IMR-90 (cell line): Measurements from ENCODE around the gene SLC5A2. TPM values are rescaled to one million over a fixed set of nuclear protein-coding genes. Genes with fewer than 3 reads are reported as not detected.

Experiments used
- ATAC-seq: fragments of 200-7000 bp; cut with Tn5 transposase; 2 replicates; pipeline ENCODE4 v1.9.1; 2020; ENCODE audit warnings: low read depth, mild to moderate bottlenecking, moderate library complexity
- BruUV-seq: library from RNA; stranded (reverse); fragments of 400-500 nt; replicated peaks from 2 replicates; lab custom pipeline; 2021; lab: Mats Ljungman, UMichigan
- CTCF ChIA-PET: fragments of 300-600 bp; formaldehyde crosslinking; extraction: SDS; loops from one replicate; lab custom pipeline; 2021; ENCODE audit warnings: antibody characterized with exemption; lab: Yijun Ruan, JAX
- POLR2A ChIA-PET: fragments of 300-600 bp; sonication (Branson Sonifier 250); formaldehyde crosslinking; loops from one replicate; lab custom pipeline; 2022; ENCODE audit warnings: antibody characterized with exemption; ENCODE audit not compliant: unreplicated experiment; lab: Charles Lee
- DNase-seq: peaks from one replicate; pipeline ENCODE4 v3.0.0; 2013
- H2AFZ ChIP-seq: replicated peaks from 2 replicates; pipeline ENCODE3; 2013; ENCODE audit warnings: low read length, mild to moderate bottlenecking; ENCODE audit not compliant: poor library complexity
- H2AK5ac ChIP-seq: 2 replicates; pipeline ENCODE4 v1.6.1; 2013; ENCODE audit warnings: low read depth, low read length, inconsistent platforms
- H2AK9ac ChIP-seq: replicated peaks from 2 replicates; pipeline ENCODE3; 2013; ENCODE audit warnings: mild to moderate bottlenecking, low read depth, low read length, moderate library complexity; ENCODE audit not compliant: poor library complexity
- H2BK120ac ChIP-seq: 2 replicates; pipeline ENCODE4 v1.6.1; 2013; ENCODE audit warnings: low read depth, low read length, inconsistent platforms
- H2BK15ac ChIP-seq: 3 replicates; pipeline ENCODE4 v1.6.1; 2013; ENCODE audit warnings: low read depth, low read length, inconsistent platforms
- H2BK20ac ChIP-seq: 2 replicates; pipeline ENCODE4 v1.6.1; 2013; ENCODE audit warnings: low read depth, mild to moderate bottlenecking, inconsistent platforms, low read length, moderate library complexity
- H2BK5ac ChIP-seq: 2 replicates; pipeline ENCODE4 v1.6.1; 2013; ENCODE audit warnings: mild to moderate bottlenecking, low read depth, low read length, inconsistent platforms; ENCODE audit not compliant: poor library complexity, severe bottlenecking
- H3K14ac ChIP-seq: replicated peaks from 2 replicates; pipeline ENCODE4 v1.6.1; 2013; ENCODE audit warnings: low read depth, low read length, inconsistent platforms
- H3K18ac ChIP-seq: 2 replicates; pipeline ENCODE4 v1.6.1; 2013; ENCODE audit warnings: low read depth, low read length, control low read depth
- H3K23ac ChIP-seq: 2 replicates; pipeline ENCODE4 v1.6.1; 2013; ENCODE audit warnings: low read depth, low read length, inconsistent platforms
- H3K27ac ChIP-seq: 2 replicates; pipeline ENCODE4 v1.5.1; 2013; ENCODE audit warnings: mild to moderate bottlenecking, control low read depth, low read length; ENCODE audit not compliant: insufficient read depth
- H3K27me3 ChIP-seq: 2 replicates; pipeline ENCODE4 v1.6.1; 2013; ENCODE audit warnings: low read length; ENCODE audit not compliant: control insufficient read depth, insufficient read depth
- H3K36me3 ChIP-seq: 2 replicates; pipeline ENCODE4 v1.6.1; 2013; ENCODE audit warnings: low read length, mixed read lengths; ENCODE audit not compliant: control insufficient read depth, insufficient read depth
- H3K4ac ChIP-seq: 2 replicates; pipeline ENCODE4 v1.6.1; 2013; ENCODE audit warnings: low read depth, low read length, inconsistent platforms
- H3K4me1 ChIP-seq: 2 replicates; pipeline ENCODE4 v1.6.1; 2013; ENCODE audit warnings: low read length, mixed read lengths; ENCODE audit not compliant: control insufficient read depth, insufficient read depth
- H3K4me2 ChIP-seq: 2 replicates; pipeline ENCODE4 v1.6.1; 2013; ENCODE audit warnings: low read depth, mild to moderate bottlenecking, control low read depth, low read length, moderate library complexity
- H3K4me3 ChIP-seq: 2 replicates; pipeline ENCODE4 v1.5.1; 2013; ENCODE audit warnings: low read depth, mild to moderate bottlenecking, control low read depth, low read length, moderate library complexity; ENCODE audit not compliant: insufficient read depth
- H3K56ac ChIP-seq: 2 replicates; pipeline ENCODE4 v1.6.1; 2013; ENCODE audit warnings: low read length, inconsistent platforms; ENCODE audit not compliant: insufficient read depth; ENCODE audit errors: extremely low read depth
- H3K79me1 ChIP-seq, 2 experiments: 2 replicates each; pipeline ENCODE4 v1.6.1; 2013; ENCODE audit warnings: low read length in 2 of 2, inconsistent platforms in 1 of 2, low read depth in 1 of 2
- H3K9ac ChIP-seq: 2 replicates; pipeline ENCODE4 v1.6.1; 2013; ENCODE audit warnings: low read depth, low read length, control low read depth
- H3K9me1 ChIP-seq: 2 replicates; pipeline ENCODE4 v1.6.1; 2013; ENCODE audit warnings: low read length, inconsistent platforms; ENCODE audit not compliant: insufficient read depth
- H3K9me3 ChIP-seq: 2 replicates; pipeline ENCODE4 v1.6.1; 2013; ENCODE audit warnings: low read length; ENCODE audit not compliant: control insufficient read depth, insufficient read depth
- H4K20me1 ChIP-seq: 2 replicates; pipeline ENCODE4 v1.6.1; 2013; ENCODE audit warnings: low read length, inconsistent platforms; ENCODE audit not compliant: insufficient read depth
- H4K5ac ChIP-seq: 2 replicates; pipeline ENCODE4 v1.6.1; 2013; ENCODE audit warnings: mild to moderate bottlenecking, low read depth, low read length, control low read depth
- H4K8ac ChIP-seq, 2 experiments: 2 replicates each; pipeline ENCODE4 v1.6.1; 2013; ENCODE audit warnings: low read depth in 2 of 2, low read length in 2 of 2, control low read depth in 1 of 2, inconsistent platforms in 1 of 2
- H4K91ac ChIP-seq: 2 replicates; pipeline ENCODE4 v1.6.1; 2013; ENCODE audit warnings: low read depth, low read length, inconsistent platforms; ENCODE audit not compliant: insufficient read depth
- BHLHE40 ChIP-seq: fragments of 150-350 bp; IDR thresholded peaks from 2 replicates; pipeline ENCODE4 v1.6.1; 2016; ENCODE audit warnings: mild to moderate bottlenecking, low read depth, low read length
- CEBPB ChIP-seq: IDR thresholded peaks from 2 replicates; pipeline ENCODE4 v1.6.1; 2012; ENCODE audit warnings: low read depth, low read length, improper control_type of control experiment
- CTCF ChIP-seq: conservative IDR thresholded peaks from 2 replicates; pipeline ENCODE4 v1.5.1; 2012; ENCODE audit warnings: mild to moderate bottlenecking, low read depth, low read length, improper control_type of control experiment
- FOS ChIP-seq: fragments of 150-350 bp; IDR thresholded peaks from 2 replicates; pipeline ENCODE4 v1.6.1; 2016; ENCODE audit warnings: low read depth, low read length
- MAFK ChIP-seq: IDR thresholded peaks from 2 replicates; pipeline ENCODE4 v1.6.1; 2012; ENCODE audit warnings: low read depth, low read length, improper control_type of control experiment
- POLR2A ChIP-seq: IDR thresholded peaks from 2 replicates; pipeline ENCODE4 v1.6.1; 2012; ENCODE audit warnings: mild to moderate bottlenecking, low read depth, low read length
- RAD21 ChIP-seq: IDR thresholded peaks from 2 replicates; pipeline ENCODE4 v1.6.1; 2012; ENCODE audit warnings: low read length, improper control_type of control experiment
- SMC3 ChIP-seq: fragments of 150-350 bp; IDR thresholded peaks from 2 replicates; pipeline ENCODE4 v1.6.1; 2016; ENCODE audit warnings: low read depth, mild to moderate bottlenecking, antibody characterized with exemption, low read length, moderate library complexity
- USF2 ChIP-seq: fragments of 150-350 bp; IDR thresholded peaks from 2 replicates; pipeline ENCODE4 v1.6.1; 2017; ENCODE audit warnings: mild to moderate bottlenecking, antibody characterized with exemption, low read length, low read depth
- WGBS, 2 experiments: methylation state at CpG; one replicate each; pipeline versions ENCODE4 v1.1.5 to v1.1.7; 2013; ENCODE audit warnings: missing lambda C conversion rate in 2 of 2; ENCODE audit not compliant: insufficient read length in 1 of 2; ENCODE audit errors: extremely low coverage in 2 of 2; 5-methylcytosine and 5-hydroxymethylcytosine counted together
- dilution Hi-C: fragments of 300-500 bp; cut with HindIII; formaldehyde crosslinking; loops from one replicate; pipeline ENCODE4 v1.14.3; 2018; ENCODE audit warnings: low sequenced_read_pairs; ENCODE audit not compliant: unreplicated experiment
- in situ Hi-C: fragments of 300-500 bp; cut with MboI; formaldehyde crosslinking; loops from 3 replicates; pipeline ENCODE4 v1.14.3; 2019; ENCODE audit warnings: low sequenced_read_pairs, inconsistent platforms, mixed read lengths
- intact Hi-C: fragments of 100-400 bp; cut with micrococcal nuclease; formaldehyde crosslinking; loops from 2 replicates; pipeline ENCODE4 v1.10.0; 2022
- polyA plus RNA-seq, 3 experiments: library from polyadenylated mRNA; depleted of rRNA; stranded (reverse); fragments of >200 nt; gene quantifications; 2 replicates each; pipeline ENCODE4 v1.2.3, GENCODE V29; 2012; ENCODE audit warnings: low replicate concordance in 1 of 3
- total RNA-seq: library from RNA; depleted of rRNA; stranded (reverse); fragments of >200 nt; gene quantifications from 2 replicates; pipeline ENCODE4 v1.2.3, GENCODE V29; 2012

The SLC5A2 gene
- total and polyA plus RNA-seq, 2 of the 4 experiments (the other 2 are of a cell fraction): not detected

- 100% methylated on average over 3 of the region's 8 CpGs; no CpG with 5 or more reads in 1 of the 2 experiments for WGBS, 2 experiments
- ChIA-PET CTCF (interaction anchor here (0.5 to 1.8 kb wide), 5 partner anchors 8 to 336 kb away, joined by 3 to 7 read pairs (median 5); no protein-coding TSS in a partner anchor), POLR2A (interaction anchor here (0.6 to 2.5 kb wide), 3 partner anchors 11 to 507 kb away, joined by 3 to 16 read pairs (median 3); partner anchors contain the start of gene TGFB1I1)
- Histone ChIP-seq H2AK9ac (peak overlapping the region; percentile 84), H3K4ac (peak overlapping the region; percentile 94; the same call in 1 of the 2 replicates), H3K9me3 (no peaks in the 10 kb centered on the region), H4K91ac (no peak overlapping the region), H2BK20ac (no peak overlapping the region), H3K23ac (no peak overlapping the region), H2BK15ac (no peak overlapping the region), H3K56ac (no peak overlapping the region), H3K14ac (peak overlapping the region; percentile 80), H3K9me1 (peaks cover 14% of the 10 kb centered on the region; the same call in 1 of the 2 replicates), H2BK120ac (no peak overlapping the region), H3K36me3 (peaks cover 13% of the 10 kb centered on the region), H3K4me2 (peak overlapping the region; percentile 72), H4K5ac (peak overlapping the region; percentile 22; the same call in 1 of the 2 replicates), H3K79me1 (peaks cover 11 to 44% of the 10 kb centered on the region in 2 experiments), H3K4me3 (peak overlapping the region; percentile 52), H4K20me1 (peaks cover 24% of the 10 kb centered on the region), H3K18ac (no peak overlapping the region), H3K27ac (peak overlapping the region; percentile 52; the same call in 1 of the 2 replicates), H2BK5ac (peak overlapping the region; percentile 57), H3K4me1 (peaks cover 9% of the 10 kb centered on the region), H3K27me3 (no peaks in the 10 kb centered on the region), H2AFZ (no peak overlapping the region), H2AK5ac (peak overlapping the region; percentile 59; the same call in 1 of the 2 replicates), H4K8ac (peak overlapping the region; percentile 16 to 81; a peak in 3 of 4 replicates), H3K9ac (0 out of 2 replicates have a peak overlapping the region, but pooled peaks have one; percentile 10)
- ATAC-seq (no peak), DNase-seq (peak; percentile 73)
- intact Hi-C loops: no loop called here
- in situ Hi-C loops: loop anchor here (10.0 to 25.0 kb wide), 2 partner anchors 386 to 402 kb away; partner anchors contain the start of genes ZNF267, ZNF646 and ZNF668
- no peak for TF ChIP-seq FOS
- no peak for TF ChIP-seq MAFK
- TF ChIP-seq BHLHE40: no peak
- peak; percentile 54 for TF ChIP-seq SMC3
- TF ChIP-seq RAD21: peak; percentile 49
- TF ChIP-seq USF2: no peak
- no peak for TF ChIP-seq POLR2A
- TF ChIP-seq CTCF: peak; percentile 73
- no peak for TF ChIP-seq CEBPB
- TSS peak; percentile 40 for BruUV-seq
- dilution Hi-C loops: no loop called here
Measured at GRCh38 chr16:31460582-31461002, 22.3 kb upstream of the SLC5A2 start.
